DND-41 (cell line): ENCODE results near the gene PLD1.
"Not testable (repeated sequence)": the region's sequence is repeated elsewhere in the genome, so short reads cannot be mapped to it uniquely, and the experiment has no call there.

Experiments
- ATAC-seq: fragments of 200-7000 bp; cut with Tn5 transposase; 3 replicates; pipeline ENCODE4 v1.9.1; 2021; ENCODE audit warnings: low read depth; ENCODE audit not compliant: insufficient read depth
- DNase-seq: peaks from one replicate; pipeline ENCODE4 v3.0.0-alpha.2; 2020
- H2AFZ ChIP-seq: 2 replicates; pipeline ENCODE4 v1.6.0; 2012; ENCODE audit warnings: low read depth, low read length
- H3K27ac ChIP-seq: 2 replicates; pipeline ENCODE4 v1.5.1; 2012; ENCODE audit warnings: low read length, inconsistent platforms
- H3K27me3 ChIP-seq: fragments of 200-600 bp; sonication (generic); 2 replicates; pipeline ENCODE4 v1.6.0; 2012; ENCODE audit warnings: low read length, mild to moderate bottlenecking, inconsistent platforms; ENCODE audit not compliant: insufficient read depth, poor library complexity
- H3K36me3 ChIP-seq: 2 replicates; pipeline ENCODE4 v1.5.1; 2012; ENCODE audit warnings: low read length, inconsistent platforms; ENCODE audit not compliant: insufficient read depth
- H3K4me1 ChIP-seq: 2 replicates; pipeline ENCODE4 v1.5.1; 2012; ENCODE audit warnings: mild to moderate bottlenecking, low read length; ENCODE audit not compliant: insufficient read depth
- H3K4me2 ChIP-seq: 2 replicates; pipeline ENCODE4 v1.6.0; 2012; ENCODE audit warnings: mild to moderate bottlenecking, moderate library complexity, low read length, inconsistent platforms; ENCODE audit not compliant: insufficient read depth
- H3K4me3 ChIP-seq, 2 experiments: fragments of 200-600 bp in 1 of 2; shearing (Covaris generic) in 1 of 2; 2 replicates each; pipeline ENCODE4 v1.5.1; 2012 to 2016; ENCODE audit warnings: inconsistent platforms in 2 of 2, low read length in 2 of 2, mild to moderate bottlenecking in 2 of 2, low read depth in 1 of 2, moderate library complexity in 1 of 2
- H3K79me2 ChIP-seq: 2 replicates; pipeline ENCODE4 v1.6.0; 2012; ENCODE audit warnings: low read length, inconsistent platforms; ENCODE audit not compliant: insufficient read depth
- H3K9ac ChIP-seq: 2 replicates; pipeline ENCODE4 v1.6.0; 2012; ENCODE audit warnings: low read depth, mild to moderate bottlenecking, inconsistent platforms, low read length, moderate library complexity
- H3K9me3 ChIP-seq: 2 replicates; pipeline ENCODE4 v1.5.1; 2012; ENCODE audit warnings: low read length, moderate library complexity, mild to moderate bottlenecking, inconsistent platforms; ENCODE audit not compliant: insufficient read depth, severe bottlenecking
- H4K20me1 ChIP-seq: 2 replicates; pipeline ENCODE4 v1.6.0; 2012; ENCODE audit warnings: low read length; ENCODE audit not compliant: insufficient read depth
- CTCF ChIP-seq: IDR thresholded peaks from 2 replicates; pipeline ENCODE4 v1.5.1; 2012; ENCODE audit warnings: borderline replicate concordance, low read length, moderate library complexity, mild to moderate bottlenecking; ENCODE audit not compliant: poor library complexity, severe bottlenecking; ENCODE audit errors: extremely low read depth
- EZH2 ChIP-seq: IDR thresholded peaks from 3 replicates; pipeline ENCODE4 v1.6.1; 2012; ENCODE audit warnings: borderline replicate concordance, low read depth, mild to moderate bottlenecking, moderate library complexity, low read length, inconsistent platforms; ENCODE audit not compliant: severe bottlenecking

The PLD1 gene

GRCh38 chr3:171563298-171563697 is 247.0 kb downstream of the PLD1 start:
- H3K4me1 ChIP-seq, result no peaks in the 10 kb centered on the region
- H3K4me2 ChIP-seq, result no peak overlapping the region
- no peak overlapping the region for H2AFZ ChIP-seq
- H3K79me2 ChIP-seq, result no peaks in the 10 kb centered on the region
- TF ChIP-seq CTCF (no peak), EZH2 (no peak)
- H3K27ac ChIP-seq, result no peak overlapping the region
- no peaks in the 10 kb centered on the region for H3K36me3 ChIP-seq
- DNase-seq (no peak), ATAC-seq (no peak)
- H3K27me3 ChIP-seq, result peaks cover 7% of the 10 kb centered on the region
- H4K20me1 ChIP-seq, result no peaks in the 10 kb centered on the region
- H3K9ac ChIP-seq, result no peak overlapping the region
- H3K9me3 ChIP-seq, result no peaks in the 10 kb centered on the region
- H3K4me3 ChIP-seq, result no peak overlapping the region

GRCh38 chr3:171562459-171562858 is 247.8 kb downstream of the PLD1 start:
- not testable (repeated sequence) for ATAC-seq, H3K4me2 ChIP-seq, H2AFZ ChIP-seq, H3K4me1 ChIP-seq, H3K27ac ChIP-seq, H4K20me1 ChIP-seq, H3K4me3 ChIP-seq, H3K36me3 ChIP-seq, H3K27me3 ChIP-seq, H3K9me3 ChIP-seq, H3K79me2 ChIP-seq, DNase-seq, H3K9ac ChIP-seq

GRCh38 chr3:171561596-171562323 is 248.5 kb downstream of the PLD1 start:
- ATAC-seq, result no peak
- DNase-seq, result no peak
- TF ChIP-seq CTCF (no peak), EZH2 (no peak)

GRCh38 chr3:171559586-171559985 is 250.7 kb downstream of the PLD1 start:
- no peak overlapping the region for H2AFZ ChIP-seq
- ATAC-seq, result no peak

More at GRCh38 chr3:171561596-171562323, 248.5 kb downstream of the PLD1 start:
- Histone ChIP-seq H3K4me1 (no peaks in the 10 kb centered on the region), H3K4me3 (no peak overlapping the region), H3K79me2 (no peaks in the 10 kb centered on the region), H4K20me1 (no peaks in the 10 kb centered on the region), H3K27ac (no peak overlapping the region), H3K9ac (no peak overlapping the region), H2AFZ (no peak overlapping the region), H3K36me3 (no peaks in the 10 kb centered on the region), H3K9me3 (no peaks in the 10 kb centered on the region), H3K27me3 (peaks cover 7% of the 10 kb centered on the region), H3K4me2 (no peak overlapping the region)

More at GRCh38 chr3:171559586-171559985, 250.7 kb downstream of the PLD1 start:
- H3K4me2 ChIP-seq, result no peak overlapping the region
- H3K36me3 ChIP-seq, result no peaks in the 10 kb centered on the region
- H3K79me2 ChIP-seq, result no peaks in the 10 kb centered on the region
- TF ChIP-seq EZH2 (no peak), CTCF (no peak)
- no peak for DNase-seq
- H3K9me3 ChIP-seq, result no peaks in the 10 kb centered on the region
- H4K20me1 ChIP-seq, result no peaks in the 10 kb centered on the region
- H3K27ac ChIP-seq, result no peak overlapping the region
- no peaks in the 10 kb centered on the region for H3K4me1 ChIP-seq
- peaks cover 13% of the 10 kb centered on the region for H3K27me3 ChIP-seq
- no peak overlapping the region for H3K4me3 ChIP-seq
- no peak overlapping the region for H3K9ac ChIP-seq
